H9 (cell line): Measurements from ENCODE around the gene LMNTD1. TPM values are rescaled to one million over a fixed set of nuclear protein-coding genes. Genes with fewer than 3 reads are reported as not detected.

Experiments used
- DNase-seq: peaks from one replicate; pipeline ENCODE4 v3.0.0-alpha.2; 2017
- H2AFZ ChIP-seq: one replicate; pipeline ENCODE4 v1.6.1; 2013; ENCODE audit warnings: mild to moderate bottlenecking, low read length, control low read depth, moderate library complexity
- H2AK5ac ChIP-seq: 2 replicates; pipeline ENCODE4 v1.6.1; 2013; ENCODE audit warnings: low read length, control low read depth, mixed read lengths; ENCODE audit not compliant: insufficient read length
- H2BK120ac ChIP-seq: one replicate; pipeline ENCODE4 v1.6.1; 2013; ENCODE audit warnings: low read depth, mild to moderate bottlenecking, low read length, control low read depth, inconsistent platforms; ENCODE audit not compliant: poor library complexity, severe bottlenecking
- H2BK12ac ChIP-seq: 2 replicates; pipeline ENCODE4 v1.6.1; 2013; ENCODE audit warnings: low read length, control low read depth, mixed read lengths, low read depth; ENCODE audit not compliant: insufficient read length
- H2BK15ac ChIP-seq: 2 replicates; pipeline ENCODE4 v1.6.1; 2013; ENCODE audit warnings: low read depth, low read length, control low read depth
- H2BK20ac ChIP-seq: one replicate; pipeline ENCODE4 v1.6.1; 2013; ENCODE audit warnings: low read depth, mild to moderate bottlenecking, low read length, control low read depth, inconsistent platforms; ENCODE audit not compliant: poor library complexity, severe bottlenecking
- H2BK5ac ChIP-seq: 2 replicates; pipeline ENCODE4 v1.6.1; 2013; ENCODE audit warnings: low read length, control low read depth, mixed read lengths; ENCODE audit not compliant: insufficient read length
- H3K14ac ChIP-seq: 2 replicates; pipeline ENCODE4 v1.6.1; 2013; ENCODE audit warnings: low read length, control low read depth; ENCODE audit not compliant: insufficient read depth
- H3K18ac ChIP-seq: 2 replicates; pipeline ENCODE4 v1.6.1; 2013; ENCODE audit warnings: low read depth, mild to moderate bottlenecking, mixed read lengths, low read length, control low read depth; ENCODE audit not compliant: insufficient read length
- H3K23ac ChIP-seq: 2 replicates; pipeline ENCODE4 v1.6.1; 2013; ENCODE audit warnings: low read length, control low read depth, mixed read lengths, low read depth; ENCODE audit not compliant: insufficient read length
- H3K23me2 ChIP-seq: 2 replicates; pipeline ENCODE4 v1.6.1; 2013; ENCODE audit warnings: low read depth, mild to moderate bottlenecking, mixed read lengths, low read length, control low read depth; ENCODE audit not compliant: insufficient read length, poor library complexity, severe bottlenecking
- H3K27ac ChIP-seq: 2 replicates; pipeline ENCODE4 v1.5.1; 2013; ENCODE audit warnings: low read length, control low read depth, mixed read lengths, low read depth; ENCODE audit not compliant: insufficient read length
- H3K27me3 ChIP-seq: 2 replicates; pipeline ENCODE4 v1.6.1; 2013; ENCODE audit warnings: low read length, control low read depth, inconsistent platforms; ENCODE audit not compliant: insufficient read depth
- H3K4ac ChIP-seq: 2 replicates; pipeline ENCODE4 v1.6.1; 2013; ENCODE audit warnings: low read depth, mild to moderate bottlenecking, control low read depth, inconsistent platforms, low read length, moderate library complexity
- H3K4me1 ChIP-seq: 2 replicates; pipeline ENCODE4 v1.6.1; 2013; ENCODE audit warnings: low read length, control low read depth, inconsistent platforms; ENCODE audit not compliant: insufficient read depth
- H3K4me2 ChIP-seq: 2 replicates; pipeline ENCODE4 v1.6.1; 2013; ENCODE audit warnings: low read length, control low read depth, mixed read lengths; ENCODE audit not compliant: insufficient read length, insufficient read depth
- H3K56ac ChIP-seq: 2 replicates; pipeline ENCODE4 v1.6.1; 2013; ENCODE audit warnings: low read depth, mild to moderate bottlenecking, mixed read lengths, low read length, control low read depth; ENCODE audit not compliant: insufficient read length
- H3K79me1 ChIP-seq: 2 replicates; pipeline ENCODE4 v1.6.1; 2013; ENCODE audit warnings: low read depth, mild to moderate bottlenecking, moderate library complexity, low read length, control low read depth, inconsistent platforms; ENCODE audit not compliant: insufficient read depth, poor library complexity, severe bottlenecking
- H3K79me2 ChIP-seq: 2 replicates; pipeline ENCODE4 v1.6.1; 2013; ENCODE audit warnings: low read length, control low read depth, inconsistent platforms; ENCODE audit not compliant: insufficient read depth
- H3K9ac ChIP-seq: 2 replicates; pipeline ENCODE4 v1.6.1; 2013; ENCODE audit warnings: low read length, control low read depth, mixed read lengths; ENCODE audit not compliant: insufficient read length; ENCODE audit errors: extremely low read depth
- H3K9me3 ChIP-seq: one replicate; pipeline ENCODE4 v1.6.1; 2013; ENCODE audit warnings: low read depth, low read length, inconsistent platforms; ENCODE audit not compliant: control insufficient read depth
- H3T11ph ChIP-seq: one replicate; pipeline ENCODE4 v1.6.1; 2013; ENCODE audit warnings: mild to moderate bottlenecking, low read length, control low read depth, inconsistent platforms
- H4K20me1 ChIP-seq: one replicate; pipeline ENCODE4 v1.6.1; 2013; ENCODE audit not compliant: control insufficient read depth, insufficient read length, insufficient read depth
- H4K5ac ChIP-seq: 2 replicates; pipeline ENCODE4 v1.6.1; 2013; ENCODE audit warnings: low read depth, mild to moderate bottlenecking, mixed read lengths, low read length, control low read depth; ENCODE audit not compliant: insufficient read length
- H4K8ac ChIP-seq: replicated peaks from 2 replicates; pipeline ENCODE4 v1.6.1; 2013; ENCODE audit warnings: low read length, control low read depth, mixed read lengths, low read depth; ENCODE audit not compliant: insufficient read length
- H4K91ac ChIP-seq: 2 replicates; pipeline ENCODE4 v1.6.1; 2013; ENCODE audit warnings: low read depth, mild to moderate bottlenecking, moderate library complexity, mixed read lengths, low read length, control low read depth; ENCODE audit not compliant: insufficient read length
- H3K27ac Mint-ChIP-seq, 3 experiments: 2 replicates in 2 of 3; 3 replicates in 1 of 3; pipeline ENCODE4 v1.8.0; 2020 to 2021; ENCODE audit warnings: mixed read lengths in 3 of 3, mild to moderate bottlenecking in 1 of 3, moderate library complexity in 1 of 3
- H3K27me3 Mint-ChIP-seq: 2 replicates; pipeline ENCODE4 v1.8.0; 2021; ENCODE audit warnings: low read depth, mild to moderate bottlenecking, moderate library complexity, mixed read lengths
- H3K36me3 Mint-ChIP-seq, 3 experiments: 2 replicates in 2 of 3; 3 replicates in 1 of 3; pipeline ENCODE4 v1.8.0; 2020 to 2021; ENCODE audit warnings: low read depth in 3 of 3, mixed read lengths in 3 of 3; ENCODE audit not compliant: insufficient read depth in 1 of 3
- H3K4me1 Mint-ChIP-seq, 2 experiments: 2 replicates each; pipeline ENCODE4 v1.8.0; 2020; ENCODE audit warnings: mixed read lengths in 2 of 2
- H3K4me3 Mint-ChIP-seq, 2 experiments: 2 replicates in 1 of 2; 3 replicates in 1 of 2; pipeline ENCODE4 v1.8.0; 2020 to 2021; ENCODE audit warnings: mild to moderate bottlenecking in 2 of 2, mixed read lengths in 2 of 2, moderate library complexity in 1 of 2
- H3K9me3 Mint-ChIP-seq, 2 experiments: 2 replicates in 1 of 2; 3 replicates in 1 of 2; pipeline ENCODE4 v1.8.0; 2020; ENCODE audit warnings: mild to moderate bottlenecking in 2 of 2, mixed read lengths in 2 of 2, moderate library complexity in 1 of 2
- CTCF ChIP-seq: fragments of 200-600 bp; sonication (generic); conservative IDR thresholded peaks from 3 replicates; pipeline ENCODE4 v1.8.0; 2021; ENCODE audit warnings: antibody characterized with exemption, mild to moderate bottlenecking
- WGBS: extraction: QIAGEN DNeasy Blood & Tissue Kit; methylation state at CpG from one replicate; pipeline ENCODE4 v1.1.7; 2013; ENCODE audit warnings: missing lambda C conversion rate, low lambda C conversion rate, mixed read lengths; ENCODE audit not compliant: insufficient read length; ENCODE audit errors: extremely low coverage; 5-methylcytosine and 5-hydroxymethylcytosine counted together
- total RNA-seq: library from RNA; stranded (reverse); gene quantifications from 2 replicates; pipeline ENCODE4 v1.2.1, GENCODE V29; 2021

LMNTD1 gene
- total RNA-seq, 1 experiment from 2014 or later: not detected

- no CpG with 5 or more reads among the region's 1 CpG for WGBS
- H2BK120ac ChIP-seq: no peak overlapping the region
- no peak overlapping the region for H3T11ph ChIP-seq
- no peak overlapping the region for H3K4me3 Mint-ChIP-seq
- H3K27ac Mint-ChIP-seq: no peak overlapping the region
- no peak overlapping the region for H3K4ac ChIP-seq
- no peak overlapping the region for H3K4me2 ChIP-seq
- H3K23me2 ChIP-seq: no peaks in the 10 kb centered on the region
- H3K9me3 Mint-ChIP-seq: no peaks in the 10 kb centered on the region; a peak in 1 of 5 replicates
- no peaks in the 10 kb centered on the region for H4K20me1 ChIP-seq
- H2BK15ac ChIP-seq: no peak overlapping the region
- no peak overlapping the region for H2BK5ac ChIP-seq
- no peaks in the 10 kb centered on the region for H3K36me3 Mint-ChIP-seq
- DNase-seq: no peak
- H3K4me1 Mint-ChIP-seq: no peaks in the 10 kb centered on the region
- TF ChIP-seq CTCF: no peak
- H3K23ac ChIP-seq: no peak overlapping the region
- no peak overlapping the region for H3K14ac ChIP-seq
- no peaks in the 10 kb centered on the region for H3K79me2 ChIP-seq
- no peaks in the 10 kb centered on the region for H3K27me3 ChIP-seq
- no peaks in the 10 kb centered on the region for H3K9me3 ChIP-seq
- H3K9ac ChIP-seq: no peak overlapping the region
- no peak overlapping the region for H3K56ac ChIP-seq
- H2AK5ac ChIP-seq: no peak overlapping the region
- no peaks in the 10 kb centered on the region for H3K4me1 ChIP-seq
- no peak overlapping the region for H3K18ac ChIP-seq
- no peak overlapping the region for H2BK20ac ChIP-seq
- no peaks in the 10 kb centered on the region; the same call in 1 of the 2 replicates for H3K27me3 Mint-ChIP-seq
- no peaks in the 10 kb centered on the region for H3K79me1 ChIP-seq
- no peak overlapping the region for H3K27ac ChIP-seq
- no peak overlapping the region for H2AFZ ChIP-seq
- no peak overlapping the region for H2BK12ac ChIP-seq
- H4K91ac ChIP-seq: no peak overlapping the region
- H4K8ac ChIP-seq: no peak overlapping the region
- no peak overlapping the region for H4K5ac ChIP-seq
Measured at GRCh38 chr12:25502596-25502995, 50.5 kb downstream of the LMNTD1 start.
